ENCODE measurements around the gene ADAM10.

The ADAM10 gene

DNA sequence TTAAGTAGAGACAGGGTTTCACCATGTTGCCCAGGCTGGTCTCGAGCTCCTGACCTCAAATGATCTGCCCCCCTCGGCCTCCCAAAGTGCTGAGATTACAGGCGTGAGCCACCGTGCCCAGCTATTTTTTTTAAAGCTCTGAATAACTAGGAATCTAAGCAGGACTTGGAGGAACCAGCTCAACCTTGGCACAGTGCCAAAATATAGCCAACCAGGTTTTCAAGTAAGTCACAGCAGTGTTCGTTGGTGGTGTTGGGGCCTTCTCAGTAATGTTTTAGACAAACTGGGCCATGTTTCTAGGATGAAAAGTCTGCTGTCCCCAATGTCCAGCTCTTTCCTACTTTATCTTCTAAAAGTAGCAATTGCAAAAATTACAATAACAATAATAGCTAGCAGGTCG lies 6.4 kb upstream of the ADAM10 start (continued):
- TF ChIP-seq, protein P1, sequence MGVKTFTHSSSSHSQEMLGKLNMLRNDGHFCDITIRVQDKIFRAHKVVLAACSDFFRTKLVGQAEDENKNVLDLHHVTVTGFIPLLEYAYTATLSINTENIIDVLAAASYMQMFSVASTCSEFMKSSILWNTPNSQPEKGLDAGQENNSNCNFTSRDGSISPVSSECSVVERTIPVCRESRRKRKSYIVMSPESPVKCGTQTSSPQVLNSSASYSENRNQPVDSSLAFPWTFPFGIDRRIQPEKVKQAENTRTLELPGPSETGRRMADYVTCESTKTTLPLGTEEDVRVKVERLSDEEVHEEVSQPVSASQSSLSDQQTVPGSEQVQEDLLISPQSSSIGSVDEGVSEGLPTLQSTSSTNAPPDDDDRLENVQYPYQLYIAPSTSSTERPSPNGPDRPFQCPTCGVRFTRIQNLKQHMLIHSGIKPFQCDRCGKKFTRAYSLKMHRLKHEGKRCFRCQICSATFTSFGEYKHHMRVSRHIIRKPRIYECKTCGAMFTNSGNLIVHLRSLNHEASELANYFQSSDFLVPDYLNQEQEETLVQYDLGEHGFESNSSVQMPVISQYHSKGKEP (tag by site-specific recombination; IDR thresholded peaks at IDR 0.05) = peak; percentile 82
- TF ChIP-seq ZNF248 (tag by site-specific recombination; IDR thresholded peaks at IDR 0.05) (no peak), ZNF155 (tag by site-specific recombination; IDR thresholded peaks at IDR 0.05) (no peak), ZNF37A (tag by site-specific recombination; IDR thresholded peaks at IDR 0.05) (peak; percentile 76), ZNF544 (tag by site-specific recombination; IDR thresholded peaks at IDR 0.05) (peak; percentile 93), ZNF707 (tag by site-specific recombination; IDR thresholded peaks at IDR 0.05) (no peak), HOXD13 (CRISPR knock-in tag; IDR thresholded peaks at IDR 0.05; ENCODE audit: borderline replicate concordance) (no peak), ZNF529 (tag by site-specific recombination; IDR thresholded peaks at IDR 0.05; ENCODE audit: insufficient replicate concordance) (peak; percentile 27), ZNF626 (tag by site-specific recombination; IDR thresholded peaks at IDR 0.05) (0 out of 2 replicates have a peak, but pooled peaks have one; percentile 68), ZNF776 (tag by site-specific recombination; IDR thresholded peaks at IDR 0.05; ENCODE audit: borderline replicate concordance) (peak; percentile 57; the same call in 1 of the 2 replicates), ZNF701 (tag by site-specific recombination; IDR thresholded peaks at IDR 0.05) (no peak), ZNF2 (tag by site-specific recombination; IDR thresholded peaks at IDR 0.05) (no peak), KLF10 (tag by site-specific recombination; IDR thresholded peaks at IDR 0.05) (peak; percentile 72), KLF9 (tag by site-specific recombination; IDR thresholded peaks at IDR 0.05; ENCODE audit: low read depth) (no peak), ZNF433 (tag by site-specific recombination; IDR thresholded peaks at IDR 0.05; ENCODE audit: low read depth) (no peak), ZNF404 (tag by site-specific recombination; IDR thresholded peaks at IDR 0.05) (no peak), ZNF112 (tag by site-specific recombination; IDR thresholded peaks at IDR 0.05) (peak; percentile 75; the same call in 1 of the 2 replicates), ZNF624 (tag by site-specific recombination; IDR thresholded peaks at IDR 0.05) (0 out of 2 replicates have a peak, but pooled peaks have one; percentile 49), ZSCAN30 (tag by site-specific recombination; IDR thresholded peaks at IDR 0.05) (no peak), ZNF157 (tag by site-specific recombination; IDR thresholded peaks at IDR 0.05) (no peak), ZNF768 (tag by site-specific recombination; IDR thresholded peaks at IDR 0.05) (no peak), ZNF561 (tag by site-specific recombination; IDR thresholded peaks at IDR 0.05; ENCODE audit: borderline replicate concordance) (peak; percentile 46; the same call in 1 of the 2 replicates)
- TF ChIP-seq, protein P2, sequence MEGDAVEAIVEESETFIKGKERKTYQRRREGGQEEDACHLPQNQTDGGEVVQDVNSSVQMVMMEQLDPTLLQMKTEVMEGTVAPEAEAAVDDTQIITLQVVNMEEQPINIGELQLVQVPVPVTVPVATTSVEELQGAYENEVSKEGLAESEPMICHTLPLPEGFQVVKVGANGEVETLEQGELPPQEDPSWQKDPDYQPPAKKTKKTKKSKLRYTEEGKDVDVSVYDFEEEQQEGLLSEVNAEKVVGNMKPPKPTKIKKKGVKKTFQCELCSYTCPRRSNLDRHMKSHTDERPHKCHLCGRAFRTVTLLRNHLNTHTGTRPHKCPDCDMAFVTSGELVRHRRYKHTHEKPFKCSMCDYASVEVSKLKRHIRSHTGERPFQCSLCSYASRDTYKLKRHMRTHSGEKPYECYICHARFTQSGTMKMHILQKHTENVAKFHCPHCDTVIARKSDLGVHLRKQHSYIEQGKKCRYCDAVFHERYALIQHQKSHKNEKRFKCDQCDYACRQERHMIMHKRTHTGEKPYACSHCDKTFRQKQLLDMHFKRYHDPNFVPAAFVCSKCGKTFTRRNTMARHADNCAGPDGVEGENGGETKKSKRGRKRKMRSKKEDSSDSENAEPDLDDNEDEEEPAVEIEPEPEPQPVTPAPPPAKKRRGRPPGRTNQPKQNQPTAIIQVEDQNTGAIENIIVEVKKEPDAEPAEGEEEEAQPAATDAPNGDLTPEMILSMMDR (tag by site-specific recombination; IDR thresholded peaks at IDR 0.05) = no peak
- TF ChIP-seq, protein P3, sequence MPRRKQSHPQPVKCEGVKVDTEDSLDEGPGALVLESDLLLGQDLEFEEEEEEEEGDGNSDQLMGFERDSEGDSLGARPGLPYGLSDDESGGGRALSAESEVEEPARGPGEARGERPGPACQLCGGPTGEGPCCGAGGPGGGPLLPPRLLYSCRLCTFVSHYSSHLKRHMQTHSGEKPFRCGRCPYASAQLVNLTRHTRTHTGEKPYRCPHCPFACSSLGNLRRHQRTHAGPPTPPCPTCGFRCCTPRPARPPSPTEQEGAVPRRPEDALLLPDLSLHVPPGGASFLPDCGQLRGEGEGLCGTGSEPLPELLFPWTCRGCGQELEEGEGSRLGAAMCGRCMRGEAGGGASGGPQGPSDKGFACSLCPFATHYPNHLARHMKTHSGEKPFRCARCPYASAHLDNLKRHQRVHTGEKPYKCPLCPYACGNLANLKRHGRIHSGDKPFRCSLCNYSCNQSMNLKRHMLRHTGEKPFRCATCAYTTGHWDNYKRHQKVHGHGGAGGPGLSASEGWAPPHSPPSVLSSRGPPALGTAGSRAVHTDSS (tag by site-specific recombination; IDR thresholded peaks at IDR 0.05) = no peak
- TF ChIP-seq, protein P4, sequence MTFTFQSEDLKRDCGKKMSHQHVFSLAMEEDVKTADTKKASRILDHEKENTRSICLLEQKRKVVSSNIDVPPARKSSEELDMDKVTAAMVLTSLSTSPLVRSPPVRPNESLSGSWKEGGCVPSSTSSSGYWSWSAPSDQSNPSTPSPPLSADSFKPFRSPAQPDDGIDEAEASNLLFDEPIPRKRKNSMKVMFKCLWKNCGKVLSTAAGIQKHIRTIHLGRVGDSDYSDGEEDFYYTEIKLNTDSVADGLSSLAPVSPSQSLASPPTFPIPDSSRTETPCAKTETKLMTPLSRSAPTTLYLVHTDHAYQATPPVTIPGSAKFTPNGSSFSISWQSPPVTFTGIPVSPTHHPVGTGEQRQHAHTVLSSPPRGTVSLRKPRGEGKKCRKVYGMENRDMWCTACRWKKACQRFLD (tag by site-specific recombination; IDR thresholded peaks at IDR 0.05) = no peak
- TF ChIP-seq, protein P5, sequence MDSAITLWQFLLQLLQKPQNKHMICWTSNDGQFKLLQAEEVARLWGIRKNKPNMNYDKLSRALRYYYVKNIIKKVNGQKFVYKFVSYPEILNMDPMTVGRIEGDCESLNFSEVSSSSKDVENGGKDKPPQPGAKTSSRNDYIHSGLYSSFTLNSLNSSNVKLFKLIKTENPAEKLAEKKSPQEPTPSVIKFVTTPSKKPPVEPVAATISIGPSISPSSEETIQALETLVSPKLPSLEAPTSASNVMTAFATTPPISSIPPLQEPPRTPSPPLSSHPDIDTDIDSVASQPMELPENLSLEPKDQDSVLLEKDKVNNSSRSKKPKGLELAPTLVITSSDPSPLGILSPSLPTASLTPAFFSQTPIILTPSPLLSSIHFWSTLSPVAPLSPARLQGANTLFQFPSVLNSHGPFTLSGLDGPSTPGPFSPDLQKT (IDR thresholded peaks at IDR 0.05; ENCODE audit: borderline replicate concordance, low read depth, low read length) = no peak
- TF ChIP-seq, protein P6, sequence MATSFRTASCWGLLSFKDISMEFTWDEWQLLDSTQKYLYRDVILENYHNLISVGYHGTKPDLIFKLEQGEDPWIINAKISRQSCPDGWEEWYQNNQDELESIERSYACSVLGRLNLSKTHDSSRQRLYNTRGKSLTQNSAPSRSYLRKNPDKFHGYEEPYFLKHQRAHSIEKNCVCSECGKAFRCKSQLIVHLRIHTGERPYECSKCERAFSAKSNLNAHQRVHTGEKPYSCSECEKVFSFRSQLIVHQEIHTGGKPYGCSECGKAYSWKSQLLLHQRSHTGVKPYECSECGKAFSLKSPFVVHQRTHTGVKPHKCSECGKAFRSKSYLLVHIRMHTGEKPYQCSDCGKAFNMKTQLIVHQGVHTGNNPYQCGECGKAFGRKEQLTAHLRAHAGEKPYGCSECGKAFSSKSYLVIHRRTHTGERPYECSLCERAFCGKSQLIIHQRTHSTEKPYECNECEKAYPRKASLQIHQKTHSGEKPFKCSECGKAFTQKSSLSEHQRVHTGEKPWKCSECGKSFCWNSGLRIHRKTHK (tag by site-specific recombination; IDR thresholded peaks at IDR 0.05) = no peak
- TF ChIP-seq, protein P7, sequence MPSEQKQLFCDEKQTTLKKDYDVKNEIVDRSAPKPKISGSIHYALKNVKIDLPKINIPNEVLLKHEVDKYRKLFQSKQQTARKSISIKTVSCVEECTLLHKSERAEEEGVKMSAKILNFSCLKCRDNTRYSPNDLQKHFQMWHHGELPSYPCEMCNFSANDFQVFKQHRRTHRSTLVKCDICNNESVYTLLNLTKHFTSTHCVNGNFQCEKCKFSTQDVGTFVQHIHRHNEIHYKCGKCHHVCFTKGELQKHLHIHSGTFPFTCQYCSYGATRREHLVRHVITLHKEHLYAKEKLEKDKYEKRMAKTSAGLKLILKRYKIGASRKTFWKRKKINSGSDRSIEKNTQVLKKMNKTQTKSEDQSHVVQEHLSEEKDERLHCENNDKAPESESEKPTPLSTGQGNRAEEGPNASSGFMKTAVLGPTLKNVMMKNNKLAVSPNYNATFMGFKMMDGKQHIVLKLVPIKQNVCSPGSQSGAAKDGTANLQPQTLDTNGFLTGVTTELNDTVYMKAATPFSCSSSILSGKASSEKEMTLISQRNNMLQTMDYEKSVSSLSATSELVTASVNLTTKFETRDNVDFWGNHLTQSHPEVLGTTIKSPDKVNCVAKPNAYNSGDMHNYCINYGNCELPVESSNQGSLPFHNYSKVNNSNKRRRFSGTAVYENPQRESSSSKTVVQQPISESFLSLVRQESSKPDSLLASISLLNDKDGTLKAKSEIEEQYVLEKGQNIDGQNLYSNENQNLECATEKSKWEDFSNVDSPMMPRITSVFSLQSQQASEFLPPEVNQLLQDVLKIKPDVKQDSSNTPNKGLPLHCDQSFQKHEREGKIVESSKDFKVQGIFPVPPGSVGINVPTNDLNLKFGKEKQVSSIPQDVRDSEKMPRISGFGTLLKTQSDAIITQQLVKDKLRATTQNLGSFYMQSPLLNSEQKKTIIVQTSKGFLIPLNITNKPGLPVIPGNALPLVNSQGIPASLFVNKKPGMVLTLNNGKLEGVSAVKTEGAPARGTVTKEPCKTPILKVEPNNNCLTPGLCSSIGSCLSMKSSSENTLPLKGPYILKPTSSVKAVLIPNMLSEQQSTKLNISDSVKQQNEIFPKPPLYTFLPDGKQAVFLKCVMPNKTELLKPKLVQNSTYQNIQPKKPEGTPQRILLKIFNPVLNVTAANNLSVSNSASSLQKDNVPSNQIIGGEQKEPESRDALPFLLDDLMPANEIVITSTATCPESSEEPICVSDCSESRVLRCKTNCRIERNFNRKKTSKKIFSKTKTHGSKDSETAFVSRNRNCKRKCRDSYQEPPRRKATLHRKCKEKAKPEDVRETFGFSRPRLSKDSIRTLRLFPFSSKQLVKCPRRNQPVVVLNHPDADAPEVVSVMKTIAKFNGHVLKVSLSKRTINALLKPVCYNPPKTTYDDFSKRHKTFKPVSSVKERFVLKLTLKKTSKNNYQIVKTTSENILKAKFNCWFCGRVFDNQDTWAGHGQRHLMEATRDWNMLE (tag by site-specific recombination; conservative IDR thresholded peaks at IDR 0.05; ENCODE audit: low read depth) = no peak

All from HEK293 (cell line).